GOT3 (cell line): Measurements from ENCODE around the gene SBF1.
"Not testable (repeated sequence)": the region's sequence is repeated elsewhere in the genome, so short reads cannot be mapped to it uniquely, and the experiment has no call there.

Source experiments
- DNase-seq: peaks from one replicate; lab custom pipeline; 2025; ENCODE audit warnings: mixed read lengths; lab: John Stamatoyannopoulos, UW

Gene SBF1

DNA sequence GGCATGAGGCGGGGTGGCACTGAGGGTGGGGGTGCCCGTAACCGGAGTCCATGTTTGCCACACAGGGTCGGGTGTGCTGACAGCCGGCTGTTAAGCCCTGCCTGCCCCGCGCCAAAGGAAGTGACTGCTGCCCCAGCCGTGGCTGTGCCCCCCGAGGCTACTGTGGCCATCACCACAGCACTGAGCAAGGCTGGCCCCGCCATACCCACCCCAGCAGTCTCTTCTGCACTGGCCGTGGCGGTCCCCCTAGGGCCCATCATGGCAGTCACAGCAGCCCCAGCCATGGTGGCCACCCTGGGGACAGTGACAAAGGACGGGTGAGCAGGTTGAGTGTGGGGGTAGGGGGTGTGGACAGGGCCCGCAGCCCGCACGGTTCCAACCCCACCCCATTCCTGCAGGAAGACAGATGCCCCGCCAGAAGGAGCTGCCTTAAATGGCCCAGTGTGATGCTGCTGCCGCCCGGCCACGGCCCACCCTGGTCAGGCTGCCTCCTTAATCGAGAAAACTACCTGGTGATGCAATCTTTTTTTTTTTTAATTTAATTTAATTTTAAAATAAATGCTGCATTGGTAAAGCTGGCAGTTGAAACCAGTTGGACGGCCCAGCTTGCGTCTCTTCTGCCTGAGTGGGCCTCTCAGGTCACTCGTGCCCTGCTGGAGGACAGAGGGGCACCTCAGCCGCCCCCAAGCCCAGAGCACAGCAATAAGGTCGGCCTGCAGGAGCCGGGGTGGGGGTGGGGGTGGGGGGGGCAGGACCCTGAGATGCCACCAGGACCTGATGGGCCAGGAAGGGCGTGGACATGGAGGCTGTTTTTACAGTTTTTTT lies 30.8 kb downstream of the SBF1 start:
- DNase-seq: no peak

DNA sequence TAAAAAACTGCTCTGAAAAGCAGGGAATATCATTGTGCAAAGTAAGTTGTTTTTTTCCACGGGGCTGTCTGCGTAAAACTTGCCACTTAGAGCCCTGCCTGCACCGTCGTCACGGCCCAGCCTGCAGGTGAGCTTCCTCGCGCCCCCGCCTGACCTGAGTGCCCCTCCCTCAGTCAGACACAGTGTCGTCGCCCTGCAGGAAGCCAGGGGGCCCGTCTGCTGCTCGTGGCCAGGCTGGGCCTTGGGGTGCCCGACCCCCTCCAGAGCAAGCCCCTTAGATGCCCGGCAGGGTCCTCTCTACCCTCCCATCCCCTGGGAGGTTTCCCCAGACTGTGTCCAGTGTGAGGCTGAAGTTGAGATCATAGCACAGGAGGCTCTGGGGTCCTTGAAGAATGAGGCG lies 31.6 kb downstream of the SBF1 start:
- no peak for DNase-seq

DNA sequence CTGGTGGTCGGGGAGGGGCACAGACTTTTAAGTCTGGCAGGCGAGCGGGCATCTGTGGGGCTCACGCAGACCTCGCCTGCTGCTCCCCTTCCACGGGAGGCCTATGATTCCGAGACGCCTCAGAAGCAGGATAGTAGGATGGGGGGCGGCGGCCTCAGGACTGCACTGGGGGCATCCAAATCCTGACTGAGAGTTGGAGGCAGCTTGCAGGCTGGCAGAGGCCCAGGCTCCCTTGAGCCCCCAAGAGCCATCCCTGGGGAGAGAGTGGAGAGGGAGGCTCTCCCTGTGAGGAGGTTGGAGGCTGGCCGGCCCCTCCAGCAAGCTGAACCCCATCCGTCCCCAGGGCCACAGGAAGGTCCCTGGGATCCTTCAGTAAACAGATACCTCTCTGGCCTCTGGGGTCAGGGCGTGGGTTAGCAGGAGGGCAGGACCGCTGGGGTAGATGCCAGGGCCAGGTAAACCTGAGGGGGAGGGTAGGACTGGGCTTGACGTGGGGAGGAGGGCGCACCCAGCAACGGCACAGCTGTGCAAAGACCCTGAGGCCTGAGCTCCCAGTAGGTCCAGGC lies 33.3 kb downstream of the SBF1 start:
- DNase-seq: no peak

DNA sequence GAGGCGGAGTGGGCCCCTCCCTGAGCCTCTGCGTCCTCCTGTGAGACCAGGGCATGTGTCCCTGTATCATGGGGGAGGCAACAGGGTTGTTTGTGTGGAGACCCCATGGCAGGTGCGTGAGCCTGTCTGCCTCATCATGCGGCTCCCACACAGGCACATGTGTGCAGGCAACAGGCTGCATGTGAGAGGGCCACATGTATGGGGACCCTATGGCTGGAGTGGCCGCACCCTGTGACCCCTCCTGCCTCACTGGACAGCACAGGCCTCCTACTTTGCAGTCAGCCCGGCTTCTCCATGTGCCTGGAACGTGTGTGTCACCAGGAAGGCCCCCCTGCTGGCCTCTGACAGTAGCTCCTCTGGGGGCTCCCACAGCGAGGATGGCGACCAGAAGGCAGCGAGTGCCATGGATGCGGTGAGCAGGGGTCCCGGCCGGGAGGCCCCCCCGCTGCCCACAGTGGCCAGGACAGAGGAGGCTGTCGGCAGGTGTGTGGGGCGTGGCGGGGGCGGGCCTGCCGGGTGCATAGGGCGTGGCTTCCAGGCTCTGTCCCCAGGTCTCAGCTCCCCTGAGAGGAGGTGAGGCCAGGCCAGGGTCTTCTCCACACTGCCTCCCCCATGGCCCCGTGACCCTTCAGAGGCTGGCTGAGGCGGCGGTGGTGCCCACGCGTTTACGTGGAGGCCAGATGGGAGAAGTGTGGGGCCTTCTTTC lies 34.1 kb downstream of the SBF1 start:
- DNase-seq: no peak

DNA sequence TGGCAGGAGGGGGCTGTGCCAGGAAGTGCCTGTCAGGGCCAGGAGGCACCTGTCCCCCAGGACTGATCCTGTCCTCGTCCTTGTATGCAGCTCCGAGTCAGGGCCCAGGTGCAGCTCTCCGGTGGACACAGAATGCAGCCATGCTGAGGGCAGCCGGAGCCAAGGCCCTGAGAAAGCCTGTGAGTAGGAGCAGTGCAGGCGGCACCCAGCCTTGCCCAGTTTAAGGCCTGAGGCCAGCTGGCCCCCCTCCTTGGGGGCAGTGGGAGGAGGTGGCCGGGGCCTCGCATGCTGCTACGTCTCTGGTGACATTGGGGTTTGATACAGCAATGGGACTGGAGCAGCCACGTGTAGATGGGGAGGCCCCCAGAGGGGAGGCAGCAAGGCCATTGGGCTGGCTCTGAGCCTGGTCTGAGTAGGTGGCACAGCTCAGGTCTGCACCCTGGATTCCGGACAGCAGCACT lies 34.9 kb downstream of the SBF1 start:
- DNase-seq: no peak

DNA sequence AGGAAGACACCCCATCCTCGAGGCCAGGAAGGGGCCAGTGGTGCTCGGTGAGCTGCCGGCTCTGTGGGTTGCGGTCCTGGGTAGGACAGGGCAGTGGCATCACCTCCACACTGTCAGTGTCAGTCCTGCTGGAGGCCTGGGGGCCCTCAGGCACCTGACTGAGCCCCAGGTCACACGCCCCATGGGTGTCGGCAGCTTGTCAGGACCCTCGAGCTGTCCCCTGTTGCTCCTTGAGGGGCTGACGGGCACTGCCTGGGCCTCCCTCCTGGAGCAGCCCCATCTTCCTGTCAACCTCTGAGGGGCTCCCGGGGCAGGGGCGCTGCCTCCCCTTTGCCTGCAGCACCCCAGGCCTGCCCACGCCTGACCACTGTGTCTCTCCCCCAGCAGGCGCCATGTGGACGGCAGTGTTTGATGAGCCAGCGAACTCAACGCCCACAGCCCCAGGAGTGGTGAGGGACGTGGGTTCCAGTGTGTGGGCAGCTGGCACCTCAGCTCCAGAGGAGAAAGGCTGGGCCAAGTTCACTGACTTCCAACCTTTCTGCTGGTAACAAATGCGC lies 35.4 kb downstream of the SBF1 start:
- DNase-seq: no peak

DNA sequence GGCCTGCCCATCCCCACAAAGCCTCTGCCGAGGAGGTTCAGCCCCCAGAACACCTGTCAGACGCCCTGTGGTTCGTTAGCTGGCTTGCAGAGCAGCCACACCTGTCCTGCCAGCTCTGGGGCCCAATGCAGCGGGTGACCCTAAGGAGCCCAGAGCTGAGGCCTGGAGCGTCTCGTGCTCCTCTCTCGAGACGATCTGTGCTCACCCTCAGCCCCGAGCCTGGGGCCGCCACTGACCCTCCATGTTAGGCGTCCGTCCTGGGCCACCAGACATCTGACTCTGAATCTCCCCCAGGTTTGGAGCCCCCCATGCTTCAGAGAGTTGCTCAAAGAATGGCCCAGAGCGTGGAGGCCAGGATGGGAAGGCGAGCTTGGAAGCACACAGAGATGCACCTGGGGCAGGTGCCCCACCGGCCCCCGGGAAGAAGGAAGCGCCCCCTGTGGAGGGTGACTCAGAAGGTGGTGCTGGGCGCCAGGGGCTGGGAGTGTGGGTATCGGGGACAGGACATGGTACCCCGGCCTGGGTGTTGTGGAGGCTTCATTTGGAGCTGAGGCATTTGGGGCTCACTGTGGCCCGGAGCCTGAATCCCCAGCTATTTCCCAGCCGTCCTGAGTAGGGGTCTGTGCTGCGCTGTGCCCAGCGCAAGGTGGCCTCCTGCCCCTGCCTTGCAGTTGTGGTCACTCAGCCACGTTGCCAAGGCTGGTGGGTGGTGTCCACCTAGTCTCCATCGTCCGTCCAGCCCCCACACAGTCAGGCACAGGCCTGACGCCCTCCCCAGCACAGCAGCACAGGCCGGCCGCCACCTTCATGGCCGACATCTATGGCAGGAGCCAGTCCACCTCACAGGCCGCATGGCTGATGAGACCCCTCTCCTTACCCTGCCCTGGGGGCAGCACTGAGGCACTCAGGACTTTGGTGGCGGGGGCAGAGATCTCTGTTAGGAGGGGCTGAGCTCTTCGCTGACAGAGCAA lies 36.2 kb downstream of the SBF1 start:
- DNase-seq: no peak

DNA sequence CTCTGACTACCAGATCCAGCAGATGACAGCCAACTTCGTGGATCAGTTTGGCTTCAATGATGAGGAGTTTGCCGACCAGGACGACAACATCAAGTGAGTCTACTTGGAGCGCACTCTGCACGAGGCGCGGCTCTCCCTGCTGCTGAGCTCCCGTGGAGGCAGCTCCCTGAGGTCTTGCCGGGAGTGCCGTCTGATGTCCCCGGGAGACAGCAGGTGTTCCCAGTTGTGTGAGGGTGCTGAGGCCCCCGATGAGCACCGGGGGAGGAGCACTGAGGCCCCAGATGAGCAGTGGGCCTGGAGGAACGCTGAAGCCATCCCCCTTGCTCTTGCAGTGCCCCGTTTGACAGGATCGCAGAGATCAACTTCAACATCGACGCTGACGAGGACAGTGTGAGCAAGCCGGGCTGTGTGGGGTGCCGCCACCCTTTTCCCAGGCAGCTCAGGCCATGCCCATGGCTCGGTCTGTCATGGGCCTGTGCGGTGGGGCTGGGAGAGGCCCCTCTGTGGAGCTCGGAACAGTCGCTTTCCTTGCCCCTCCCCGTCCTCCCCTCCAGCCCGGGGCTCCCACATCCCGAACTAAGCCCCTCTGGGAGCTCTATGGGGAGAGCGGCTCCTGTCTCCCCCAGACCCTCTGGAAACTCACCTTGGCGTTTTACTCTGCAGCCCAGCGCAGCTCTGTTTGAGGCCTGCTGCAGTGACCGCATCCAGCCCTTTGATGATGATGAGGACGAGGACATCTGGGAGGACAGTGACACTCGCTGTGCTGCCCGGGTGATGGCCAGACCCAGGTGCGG lies 37.1 kb downstream of the SBF1 start:
- no peak for DNase-seq

DNA sequence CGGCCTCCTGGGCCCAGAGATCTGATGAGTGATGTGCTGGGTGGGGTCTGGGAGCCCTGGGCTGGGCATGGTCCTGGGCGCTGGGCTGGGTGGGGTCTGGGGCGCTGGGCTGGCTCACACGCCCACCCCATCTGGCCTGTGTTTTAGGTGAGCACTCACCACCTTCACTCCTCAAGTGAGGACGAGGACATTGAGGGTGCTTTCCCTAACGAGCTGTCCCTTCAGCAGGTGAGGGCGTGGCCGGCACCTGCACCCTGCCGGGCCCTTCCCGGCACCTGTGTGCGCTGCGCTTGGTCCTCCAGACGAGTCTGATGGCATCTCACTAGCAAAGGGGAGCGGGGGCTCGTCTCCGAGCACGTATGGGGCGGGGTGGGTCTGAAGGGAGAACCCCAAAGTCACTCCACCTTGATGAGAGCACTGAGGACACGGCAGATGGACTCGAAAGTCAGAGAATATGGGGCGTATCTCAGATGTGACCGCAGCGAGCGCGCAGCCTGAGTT lies 37.9 kb downstream of the SBF1 start:
- no peak for DNase-seq

DNA sequence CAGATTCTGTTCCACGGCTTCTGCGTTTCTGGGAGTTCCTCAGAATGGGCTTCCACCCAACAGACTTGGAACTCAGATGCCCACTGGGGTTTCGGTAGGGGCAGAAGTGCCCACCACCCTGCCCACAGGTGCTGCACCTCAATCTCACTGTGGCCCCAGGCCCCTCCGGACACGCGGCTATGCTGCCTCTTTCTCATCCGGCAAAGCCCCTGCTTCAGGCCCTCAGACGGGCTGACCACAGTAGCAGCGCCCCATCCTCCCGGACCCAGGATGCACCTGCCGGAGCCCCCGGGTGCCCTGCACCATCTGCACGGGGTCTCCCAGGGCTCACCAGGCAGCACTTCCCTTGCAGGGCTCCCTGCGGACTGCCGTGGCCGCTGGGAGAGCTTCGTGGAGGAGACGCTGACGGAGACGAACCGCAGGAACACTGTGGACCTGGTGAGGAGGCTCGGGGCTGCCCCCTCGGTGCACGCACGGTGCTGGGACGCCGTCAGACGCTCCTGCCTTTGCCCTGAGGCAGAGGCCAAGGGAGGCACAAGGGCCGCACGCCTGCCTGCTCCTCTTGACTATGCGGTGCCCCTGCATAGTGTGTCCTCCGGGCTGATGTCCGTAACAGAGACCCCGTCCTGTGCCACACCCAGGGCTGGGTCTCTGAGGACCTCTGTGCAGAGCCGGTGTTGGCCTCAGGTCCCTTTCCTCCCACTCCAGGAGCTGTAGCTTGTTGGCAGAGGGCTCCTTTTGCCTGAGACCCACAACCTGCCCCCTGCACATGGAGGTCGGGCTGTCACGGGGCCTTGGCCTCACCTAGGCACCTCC lies 38.6 kb downstream of the SBF1 start:
- DNase-seq: no peak

DNA sequence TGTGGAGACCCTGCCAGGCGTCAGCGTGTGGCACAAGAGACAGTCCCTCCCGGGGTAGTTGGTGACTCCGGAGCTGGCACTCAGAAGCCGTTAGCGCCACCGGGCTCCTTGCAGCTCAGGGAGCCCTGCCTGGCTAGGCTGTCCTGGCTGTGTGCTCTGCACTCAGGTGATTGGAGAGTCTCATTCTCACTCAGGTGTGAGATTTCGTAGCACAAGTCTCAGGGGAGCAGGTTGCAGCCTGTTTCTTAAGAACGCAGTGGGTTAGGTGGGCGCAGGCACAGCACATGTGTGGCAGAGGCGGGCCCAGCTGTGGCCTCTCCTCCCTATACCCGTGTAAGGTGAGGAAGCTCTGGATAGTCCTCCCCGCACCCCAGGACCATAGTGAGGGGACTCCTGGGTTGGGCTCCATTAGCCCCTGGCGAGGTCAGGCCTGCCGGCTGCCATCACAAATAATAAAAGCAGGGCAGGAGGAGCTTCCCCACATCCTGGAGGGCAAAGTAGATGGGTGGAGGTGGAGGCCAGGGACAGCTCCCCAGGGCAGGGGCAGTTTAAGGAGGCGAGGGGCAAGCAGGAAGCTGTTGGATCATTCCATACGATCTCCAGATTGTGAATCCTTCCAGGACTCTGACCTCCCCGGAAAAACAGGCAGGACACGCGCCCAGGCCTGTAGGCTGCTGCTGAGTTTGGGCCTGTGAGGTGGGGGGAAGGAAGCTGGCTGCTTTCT lies 39.4 kb downstream of the SBF1 start:
- no peak for DNase-seq

DNA sequence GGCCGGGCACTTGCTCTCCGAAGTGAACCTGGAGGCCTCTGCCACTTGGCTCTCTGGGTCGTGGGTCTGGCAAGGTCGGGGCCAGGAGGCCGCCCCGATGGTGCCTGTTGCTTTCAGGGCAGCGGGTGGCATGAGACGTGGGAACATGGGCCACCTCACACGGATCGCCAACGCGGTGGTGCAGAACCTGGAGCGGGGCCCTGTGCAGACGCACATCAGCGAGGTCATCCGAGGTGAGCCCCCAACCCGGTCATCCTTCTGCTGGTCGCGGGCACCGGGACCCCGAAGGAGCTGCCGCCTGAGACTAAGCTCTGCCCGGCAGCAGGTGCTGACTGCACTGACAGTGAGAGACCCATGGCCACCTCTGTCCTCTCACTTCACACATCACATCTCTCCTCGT lies 40.0 kb downstream of the SBF1 start:
- DNase-seq: no peak

DNA sequence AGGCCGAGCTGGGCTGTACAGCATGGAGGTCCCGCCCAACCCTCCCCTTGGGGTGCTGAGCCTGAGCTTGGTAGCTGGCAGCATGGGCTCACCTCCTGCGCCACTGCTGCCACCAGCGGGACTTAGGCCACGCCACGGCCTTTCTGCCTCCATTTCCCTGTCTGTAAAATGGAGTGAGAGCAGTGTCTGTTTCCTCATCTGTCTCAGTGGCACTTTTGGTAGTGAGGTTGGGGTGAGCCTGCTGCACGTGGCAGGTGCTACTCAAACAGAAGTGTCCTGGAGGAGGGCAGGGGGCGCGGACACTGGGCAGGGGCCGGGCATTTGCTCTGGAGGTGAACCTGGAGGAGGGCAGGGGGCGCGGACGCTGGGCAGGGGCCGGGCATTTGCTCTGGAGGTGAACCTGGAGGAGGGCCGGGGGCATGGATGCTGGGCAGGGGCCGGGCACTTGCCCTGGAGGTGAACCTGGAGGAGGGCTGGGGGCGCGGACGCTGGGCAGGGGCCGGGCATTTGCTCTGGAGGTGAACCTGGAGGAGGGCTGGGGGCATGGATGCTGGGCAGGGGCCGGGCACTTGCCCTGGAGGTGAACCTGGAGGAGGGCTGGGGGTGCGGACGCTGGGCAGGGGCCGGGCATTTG lies 41.8 kb downstream of the SBF1 start:
- DNase-seq: not testable (repeated sequence)

DNA sequence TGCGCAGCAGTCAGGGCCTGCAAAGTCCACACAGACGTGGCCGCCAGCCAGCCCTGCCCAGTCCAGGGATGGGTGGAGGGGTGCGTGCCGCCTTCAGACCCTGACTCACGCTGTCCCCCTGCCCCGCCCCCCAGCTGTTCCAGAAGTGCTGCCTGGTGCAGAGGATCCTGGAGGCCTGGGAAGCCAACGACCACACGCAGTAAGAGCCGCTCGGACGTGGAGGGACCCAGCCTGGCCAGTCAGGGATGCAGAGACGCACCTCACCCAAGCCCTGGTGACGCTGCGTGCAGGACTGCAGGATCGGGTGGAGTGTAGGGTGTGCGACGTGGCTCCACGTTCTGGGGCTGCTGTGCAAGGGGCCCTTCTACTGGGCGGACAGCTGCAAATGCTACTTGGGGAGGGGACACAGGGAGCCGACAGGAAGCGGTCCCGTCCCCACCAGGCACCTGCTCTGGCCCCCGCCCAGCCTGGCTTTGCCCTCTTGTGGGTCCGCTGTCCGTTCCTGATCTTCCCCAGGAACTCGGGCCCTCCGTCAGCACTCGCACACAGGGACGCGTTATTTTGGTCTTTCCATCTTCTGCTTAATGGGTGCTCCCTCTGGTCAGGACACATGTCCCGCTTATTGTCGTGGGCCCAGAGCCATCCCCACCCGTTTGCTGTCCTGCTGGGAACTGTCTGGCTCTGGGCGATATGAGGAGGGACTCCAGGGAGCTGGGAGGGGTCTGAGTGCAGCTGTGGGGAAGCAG lies 42.5 kb downstream of the SBF1 start:
- no peak for DNase-seq

DNA sequence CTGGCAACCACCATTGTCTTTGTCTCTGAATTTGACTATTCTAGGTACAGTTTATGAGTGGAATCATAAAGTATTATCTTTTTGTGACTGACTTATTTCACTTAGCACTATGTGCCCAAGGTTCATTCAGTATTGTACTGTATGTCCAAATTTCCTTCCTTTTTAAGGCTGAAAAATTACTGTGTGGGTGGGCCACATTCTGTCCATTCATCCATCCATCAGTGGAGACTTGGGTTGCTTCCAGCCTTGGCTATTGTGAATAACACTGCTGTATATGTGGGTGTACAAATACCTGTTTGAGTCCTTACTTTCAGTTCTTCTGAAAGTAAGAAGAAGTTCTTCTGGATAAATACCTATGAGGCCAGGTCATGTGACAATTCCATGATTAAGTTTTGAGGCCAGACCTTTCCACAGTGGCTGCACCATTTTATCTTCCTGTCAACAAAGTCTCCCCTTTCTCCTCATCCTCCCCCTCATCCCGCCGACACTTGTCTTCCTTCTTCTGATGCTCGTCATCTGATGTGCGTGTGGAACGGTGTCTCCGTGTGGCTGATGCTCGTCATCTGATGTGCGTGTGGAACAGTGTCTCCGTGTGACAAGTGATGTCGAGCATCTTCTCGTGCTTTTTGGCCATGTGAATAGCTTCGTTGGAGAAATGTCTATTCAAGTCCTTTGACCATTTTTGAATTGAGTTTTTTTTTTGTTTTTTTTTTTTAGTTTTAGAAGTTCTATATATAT lies 49.5 kb downstream of the SBF1 start:
- no peak for DNase-seq

DNA sequence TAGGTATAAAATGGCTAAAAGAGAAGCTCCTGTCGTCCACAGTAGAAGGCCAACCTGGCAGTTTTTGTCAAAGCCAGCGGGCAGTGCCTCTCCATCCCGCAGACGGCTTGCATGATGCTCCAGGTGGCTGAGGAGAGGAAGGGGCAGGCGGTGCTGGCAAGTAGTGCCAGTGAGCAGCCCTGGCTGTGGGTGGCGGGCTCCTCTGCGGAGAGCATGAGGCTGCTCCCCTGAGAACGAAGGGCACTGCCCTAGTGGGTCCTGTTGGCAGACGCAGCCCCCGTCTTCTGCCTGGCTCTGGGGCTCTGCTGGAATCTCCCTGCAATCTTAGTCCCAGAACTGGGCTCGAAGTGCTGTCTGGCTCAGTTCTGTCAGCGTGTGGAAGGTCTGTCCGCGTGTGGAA lies 50.9 kb downstream of the SBF1 start:
- DNase-seq: no peak
